Stimulated activated CD8-positive, alpha-beta memory T cell treated with anti-CD3 and anti-CD28 coated beads, Interleukin-7, amount 100 ng/mL, for 1 hour (primary cell): ENCODE measurements around the gene ATOSB.

ENCODE experiments used
- DNase-seq, 2 donors: peaks; one replicate each; pipeline ENCODE4 v3.0.0-alpha.2; 2020; ENCODE audit warnings: low read depth in 2 of 2

Gene ATOSB

DNA sequence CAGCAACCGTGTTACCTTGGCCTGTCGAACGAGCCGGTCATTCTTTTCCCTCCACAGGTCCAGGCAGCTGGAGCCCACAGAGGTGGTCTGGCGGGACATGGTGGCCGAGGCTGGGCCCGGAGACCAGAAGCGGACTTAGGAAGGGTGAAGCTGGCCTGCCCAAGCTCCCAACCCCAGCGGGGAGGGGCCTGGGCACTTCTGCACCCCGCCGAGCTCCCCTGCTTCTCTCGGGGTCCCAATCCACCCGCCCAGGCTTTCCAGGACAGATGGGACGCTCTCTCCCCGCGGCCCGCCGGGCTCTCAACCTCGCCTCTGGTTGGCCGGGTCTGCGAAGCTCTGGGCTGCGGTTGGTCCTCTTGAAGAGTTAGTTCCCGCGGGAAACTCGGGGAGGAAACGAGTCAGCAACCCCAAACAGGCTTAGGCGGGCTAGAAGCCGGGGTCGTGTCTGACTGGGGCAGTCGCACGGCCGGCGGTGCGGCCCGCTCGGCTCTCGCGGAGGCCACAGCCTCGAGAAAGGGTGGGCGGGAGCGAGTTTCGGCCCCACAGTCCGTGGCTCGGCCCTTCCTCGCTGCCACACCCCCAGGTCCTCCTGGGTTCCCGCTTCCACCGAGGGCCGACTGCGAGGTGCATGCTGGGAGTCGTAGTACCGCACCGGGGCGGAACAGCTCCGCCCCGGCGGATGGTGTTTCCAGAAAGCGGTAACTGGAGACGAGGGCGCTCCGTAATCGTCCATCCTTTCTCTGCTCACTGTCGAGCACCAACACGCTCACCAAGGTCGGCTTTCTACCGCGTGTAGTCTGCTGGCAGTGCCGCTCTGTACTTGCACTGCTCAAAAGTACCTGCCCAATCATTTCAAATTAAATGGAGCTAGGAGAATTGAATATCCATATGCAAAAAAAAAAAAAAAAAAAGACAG lies 36.0 kb downstream of the ATOSB start, which contains the start of gene FANCG:
FANCG (minus strand) TSS at position 517 of the 916 bp plus-strand sequence; CDS start at position 99, 418 bp downstream.
- DNase-seq: peak; percentile 63 to 65

DNA sequence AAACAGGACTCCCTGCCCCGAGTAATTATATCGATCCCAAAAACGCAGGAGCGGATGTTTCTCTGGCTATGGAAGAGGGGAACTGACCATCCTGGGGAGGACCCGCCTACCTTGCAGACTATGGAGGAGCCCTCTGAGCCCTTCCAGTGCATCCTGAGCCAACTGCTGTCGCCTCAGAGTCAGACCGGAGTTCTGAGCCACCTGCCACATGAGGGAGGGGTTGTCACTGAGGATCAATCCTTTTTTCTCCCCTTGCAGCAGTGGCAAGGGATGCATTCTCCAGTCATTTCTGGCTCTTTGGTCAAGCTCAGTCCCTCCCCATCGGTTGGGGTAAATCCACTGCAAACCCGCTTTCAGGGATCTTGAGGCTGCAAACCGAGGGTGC lies 36.6 kb downstream of the ATOSB start:
- DNase-seq: no peak

DNA sequence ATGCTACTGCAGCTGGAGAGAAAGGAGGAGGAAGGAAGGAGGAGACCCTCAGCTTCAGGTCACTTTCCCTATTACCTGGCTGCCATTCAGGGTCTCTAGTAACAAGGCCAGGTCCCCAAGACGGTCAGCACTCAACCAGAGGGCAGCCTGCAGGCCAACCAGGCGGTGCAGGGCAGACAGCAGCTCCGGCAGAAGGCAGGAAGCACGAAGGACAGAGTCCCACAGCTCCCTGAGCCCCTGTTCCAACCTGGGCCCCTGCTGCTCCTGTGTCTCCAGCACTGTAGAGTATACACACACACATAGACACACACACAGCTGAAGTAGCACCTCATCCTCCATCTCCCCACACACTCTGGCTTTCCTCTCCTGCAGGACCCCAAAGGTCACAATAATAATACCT lies 37.6 kb downstream of the ATOSB start:
- no peak for DNase-seq

DNA sequence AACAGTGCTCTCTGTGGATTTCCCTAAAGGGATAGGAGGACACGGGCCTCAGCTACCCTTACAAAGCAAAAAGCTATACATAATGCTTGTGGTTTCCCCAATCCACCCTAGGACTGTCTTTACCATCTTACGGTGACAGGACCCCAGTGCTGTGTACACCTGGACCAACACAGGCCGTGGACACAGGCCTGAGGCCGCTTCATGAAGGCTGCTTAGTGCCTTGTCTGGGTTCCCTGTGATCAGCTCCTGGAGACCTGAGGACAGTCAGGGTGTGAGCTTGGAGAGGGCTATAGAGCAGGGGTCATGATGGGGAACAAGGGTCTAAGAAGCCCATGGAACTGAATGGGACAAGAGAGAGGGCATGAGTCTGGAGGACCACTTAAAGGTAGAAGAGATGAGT lies 38.8 kb downstream of the ATOSB start:
- no peak for DNase-seq

DNA sequence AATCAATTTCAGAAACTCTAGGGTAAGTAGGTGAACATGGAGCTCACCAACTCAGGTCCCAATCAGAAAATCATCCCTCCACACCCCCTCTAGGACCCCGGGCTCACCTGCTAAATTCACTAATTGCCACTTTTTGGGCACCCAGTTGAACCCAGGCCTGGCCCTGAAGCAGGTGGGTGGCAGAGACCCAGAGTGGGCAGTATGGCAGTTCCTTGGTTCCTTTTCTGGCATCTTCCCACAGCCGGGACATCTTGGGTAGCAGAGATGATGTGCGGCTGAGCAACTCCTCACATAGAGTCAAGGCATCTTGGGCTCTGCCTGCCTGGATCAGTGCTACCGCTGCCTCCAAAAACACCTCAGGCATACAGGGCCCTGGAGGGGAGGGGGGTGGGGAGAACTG lies 40.3 kb downstream of the ATOSB start:
- DNase-seq: no peak

DNA sequence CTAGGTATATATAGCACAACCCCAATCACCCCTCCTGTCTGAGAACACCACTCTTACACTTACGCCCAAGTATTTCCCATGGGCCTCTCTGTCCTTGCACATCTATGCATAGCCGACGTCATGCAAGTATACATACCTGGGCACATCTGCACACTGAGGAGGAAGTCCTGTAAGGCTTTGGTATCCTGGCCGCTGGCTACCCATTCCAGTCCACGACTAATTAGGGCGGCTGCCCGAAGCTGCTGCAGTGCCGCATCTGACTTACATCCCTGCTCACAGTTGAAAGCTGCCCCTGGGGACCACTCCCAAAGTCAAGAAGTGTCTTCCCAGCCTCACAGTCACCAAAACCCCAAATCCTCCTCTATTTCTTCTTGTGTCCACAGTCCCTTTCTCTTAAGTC lies 40.9 kb downstream of the ATOSB start:
- DNase-seq: no peak

DNA sequence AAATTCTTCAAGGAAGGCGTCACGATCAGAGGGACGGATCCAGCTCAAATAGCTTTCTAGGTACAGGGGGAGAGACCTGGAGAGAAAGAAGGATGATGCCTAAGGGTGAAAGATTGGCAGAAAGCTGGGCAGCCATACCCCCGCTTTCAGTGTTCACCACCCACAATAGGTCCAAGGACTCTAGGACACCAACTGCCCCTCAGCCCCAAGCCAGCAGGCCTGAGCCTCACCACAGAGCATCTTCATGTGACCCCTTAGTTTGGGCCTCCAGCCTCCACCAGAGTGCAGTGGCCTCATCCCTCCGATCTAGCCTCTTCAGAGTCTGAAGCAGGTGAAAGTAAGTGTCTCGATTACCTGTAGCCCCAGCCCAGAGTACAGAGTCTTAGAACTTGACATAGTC lies 41.5 kb downstream of the ATOSB start:
- DNase-seq: no peak

DNA sequence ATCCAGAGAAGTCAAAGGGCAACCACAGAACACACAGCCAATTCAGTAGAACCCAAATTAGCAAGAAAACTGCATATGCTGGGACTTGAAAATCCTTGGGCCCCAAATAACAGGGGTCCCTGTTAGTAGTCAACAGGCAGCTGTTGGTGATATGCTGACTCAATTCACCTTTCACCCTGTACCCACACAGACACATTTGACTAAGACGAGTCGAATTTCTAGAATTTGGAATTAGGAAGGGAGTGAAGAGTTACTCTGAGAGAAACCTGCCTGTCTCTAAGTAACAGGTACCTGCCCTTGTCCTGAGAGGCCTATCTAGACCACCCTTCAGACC lies 42.4 kb downstream of the ATOSB start:
- DNase-seq: no peak

DNA sequence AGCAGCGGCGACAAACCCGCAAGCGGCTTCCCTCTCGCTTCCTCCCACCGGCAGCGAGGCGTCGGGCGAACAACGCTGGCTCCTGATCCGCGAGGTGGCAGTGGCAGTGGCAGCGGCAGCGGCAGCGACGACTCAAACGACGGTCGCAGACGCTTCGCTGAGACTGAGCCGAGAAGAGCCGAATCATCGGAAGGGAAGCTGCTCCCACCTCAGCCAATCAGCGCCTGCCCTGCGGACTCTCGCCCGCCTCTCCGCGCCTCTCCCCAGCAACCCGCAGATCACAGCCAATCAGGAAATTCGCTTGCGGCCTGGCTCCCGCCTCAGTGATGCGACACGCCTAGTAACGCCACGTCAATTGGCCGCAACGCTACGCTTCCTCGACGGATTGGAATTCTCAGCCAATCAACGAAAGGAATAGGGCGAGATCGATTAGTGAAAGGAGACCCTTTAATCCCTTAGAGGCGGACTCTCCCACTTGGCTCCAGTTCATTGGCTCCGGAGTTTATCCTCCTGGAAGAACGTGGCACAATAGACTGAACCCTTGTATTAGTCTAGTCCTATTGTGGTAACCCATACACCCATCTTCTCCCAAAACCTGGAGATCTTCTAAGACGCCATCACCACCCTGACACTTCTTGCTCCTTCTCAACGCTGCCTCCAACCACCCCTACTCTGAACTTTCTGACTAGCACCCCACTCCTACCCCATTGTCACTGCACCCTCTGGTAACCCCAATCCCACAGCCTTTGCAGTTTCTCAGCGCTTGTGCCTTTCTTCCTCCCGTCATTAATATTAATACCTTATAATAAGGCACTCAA lies 43.0 kb downstream of the ATOSB start, which contains the start of gene VCP:
VCP (minus strand) TSS at position 165 of the 818 bp plus-strand sequence. CDS start 272 bp downstream, outside the sequence.
- peak; percentile 91 to 93 for DNase-seq

DNA sequence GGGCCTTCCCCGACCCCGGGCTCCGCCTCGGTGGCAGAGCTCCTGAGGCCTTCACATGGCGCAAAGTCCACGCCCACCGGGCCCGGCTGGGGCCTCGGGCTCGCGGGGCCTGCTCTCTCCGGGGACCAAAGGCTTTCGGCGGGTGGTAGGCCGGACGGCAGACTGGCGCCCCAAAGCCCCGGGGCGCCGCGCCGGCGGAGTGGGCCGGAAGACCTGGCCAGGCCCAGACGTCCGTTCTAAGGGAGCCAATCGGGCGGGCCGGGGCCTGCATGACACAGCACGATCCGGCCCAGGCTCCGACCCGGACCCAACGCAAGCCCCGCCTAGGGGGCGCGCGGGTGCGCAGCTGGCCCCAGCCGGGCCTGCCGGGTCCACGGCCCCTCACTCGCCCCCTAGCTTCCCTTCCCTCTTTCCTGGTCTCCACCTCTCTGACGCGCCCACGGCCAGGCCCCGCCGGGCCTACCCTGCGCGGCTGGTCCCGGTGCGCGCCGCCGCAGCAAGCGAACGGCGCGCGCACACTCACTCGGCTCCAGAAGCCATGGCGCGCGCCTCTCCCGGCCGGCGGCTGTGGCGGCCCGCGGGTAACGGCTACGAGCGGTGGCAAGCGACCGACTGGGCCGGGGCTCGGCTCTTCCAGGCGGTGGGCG lies 43.7 kb downstream of the ATOSB start:
- peak; percentile 39 to 44 for DNase-seq

DNA sequence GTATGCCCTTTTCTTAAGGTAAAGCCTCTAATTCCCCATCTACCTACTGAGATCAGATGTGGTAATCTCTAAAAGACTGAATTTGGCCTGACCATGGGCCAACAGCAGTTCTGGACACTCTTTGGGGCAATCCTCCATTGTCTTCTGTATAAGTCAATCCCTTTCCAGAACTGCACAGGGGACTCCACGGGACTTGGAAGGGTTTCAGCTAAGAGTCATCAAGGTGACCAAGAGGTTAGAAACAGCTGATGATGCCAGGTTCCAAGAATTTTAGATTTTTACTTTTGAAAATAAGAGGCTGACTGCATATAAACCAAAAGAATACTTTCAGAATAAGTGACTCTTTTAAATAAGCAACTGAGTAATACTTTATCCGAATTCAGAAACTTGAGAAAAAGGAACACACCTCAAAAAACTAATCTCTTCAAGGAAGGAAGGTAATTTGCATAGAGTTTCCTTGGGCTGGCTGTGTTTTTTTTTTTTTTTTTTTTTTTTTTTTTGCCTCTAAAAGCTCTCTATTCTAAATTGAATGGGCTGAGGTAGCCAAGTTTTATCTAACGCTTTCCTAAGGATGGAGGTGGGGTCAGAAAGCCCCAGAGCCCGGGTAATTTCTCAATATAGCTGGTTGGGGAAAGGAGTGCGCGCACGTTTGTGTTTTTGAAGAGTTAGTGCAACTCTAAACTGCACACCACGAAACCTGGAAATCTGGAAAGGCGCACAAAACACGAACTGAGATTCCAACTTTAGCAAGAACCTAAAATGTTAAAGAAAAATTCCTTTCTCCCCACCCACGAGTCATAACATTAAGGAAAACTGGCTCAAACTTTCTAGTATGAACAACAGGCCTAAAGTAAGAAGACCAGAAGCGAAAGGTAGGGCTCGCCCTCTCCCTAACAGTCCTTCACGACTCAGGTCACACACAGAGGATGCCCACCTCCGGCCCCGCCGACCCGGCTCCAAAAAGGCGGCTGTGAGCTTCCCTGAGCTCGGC lies 44.5 kb downstream of the ATOSB start:
- DNase-seq: no peak

DNA sequence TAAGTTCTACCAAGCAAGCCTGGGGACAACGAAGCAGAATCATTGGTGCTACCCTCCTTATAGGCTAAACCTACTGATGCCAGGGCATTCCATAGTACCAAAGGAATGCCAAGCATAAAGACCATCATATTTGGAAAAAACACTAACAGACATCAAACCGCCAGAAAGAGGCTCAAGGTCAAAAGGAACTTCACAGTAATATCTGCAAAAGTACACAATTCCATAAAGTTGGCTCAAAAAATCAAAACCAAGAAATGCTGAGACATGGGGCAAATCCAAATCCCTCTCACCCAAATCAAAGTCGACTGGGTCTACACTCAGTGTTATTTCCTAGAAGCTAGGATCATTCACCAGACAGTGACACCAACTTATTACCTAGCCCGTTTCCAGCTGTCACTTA lies 46.6 kb downstream of the ATOSB start:
- DNase-seq: no peak

DNA sequence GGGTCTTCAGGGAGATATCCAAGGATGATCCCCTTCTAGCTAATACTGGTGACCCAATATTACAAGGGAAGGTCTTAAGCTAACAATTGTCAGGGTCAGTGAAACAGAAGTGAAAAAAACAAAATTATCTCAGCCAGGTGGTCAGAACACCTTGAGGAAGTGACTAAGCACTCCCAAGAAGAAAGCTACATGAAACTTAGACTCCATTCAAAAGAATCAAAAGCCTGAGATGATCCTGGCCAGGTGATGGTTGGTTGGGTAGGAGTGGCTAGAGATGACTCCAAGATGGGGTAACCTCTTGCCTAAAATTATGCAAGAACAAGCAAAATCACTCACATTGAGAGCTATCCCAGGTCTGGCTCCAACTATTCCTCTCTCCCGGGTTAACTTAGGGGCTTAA lies 48.6 kb downstream of the ATOSB start:
- DNase-seq: no peak

DNA sequence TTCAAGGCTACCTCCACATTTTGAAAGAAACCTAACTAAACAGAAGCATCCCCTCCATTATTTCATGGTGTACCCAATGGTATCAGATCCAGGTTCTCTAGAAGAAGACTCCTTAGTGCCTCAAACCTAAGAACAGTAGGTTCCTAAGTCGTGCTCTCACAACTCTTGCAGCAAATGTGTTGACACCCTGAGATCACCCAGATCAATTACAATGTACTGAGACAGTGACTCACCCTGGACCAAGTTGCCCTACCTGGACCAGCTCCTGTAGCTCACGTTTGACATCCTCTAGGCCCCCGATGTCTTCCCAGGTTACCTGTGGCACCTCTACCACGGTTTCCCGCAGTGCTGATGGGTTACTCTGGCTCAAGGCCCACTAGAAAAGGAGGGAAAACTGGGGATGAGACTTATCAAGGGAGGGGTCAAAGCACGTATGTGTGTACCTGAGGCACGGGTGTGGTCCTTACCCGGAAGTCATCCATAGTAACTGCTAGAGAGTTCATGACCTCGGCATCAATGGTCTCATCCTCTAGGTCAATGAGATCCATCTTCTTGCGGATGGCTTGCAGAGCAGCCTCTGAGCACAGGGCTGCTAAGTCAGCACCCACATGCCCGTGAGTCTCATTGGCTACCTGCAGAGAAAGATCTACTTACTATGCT lies 55.0 kb downstream of the ATOSB start:
- DNase-seq: no peak

DNA sequence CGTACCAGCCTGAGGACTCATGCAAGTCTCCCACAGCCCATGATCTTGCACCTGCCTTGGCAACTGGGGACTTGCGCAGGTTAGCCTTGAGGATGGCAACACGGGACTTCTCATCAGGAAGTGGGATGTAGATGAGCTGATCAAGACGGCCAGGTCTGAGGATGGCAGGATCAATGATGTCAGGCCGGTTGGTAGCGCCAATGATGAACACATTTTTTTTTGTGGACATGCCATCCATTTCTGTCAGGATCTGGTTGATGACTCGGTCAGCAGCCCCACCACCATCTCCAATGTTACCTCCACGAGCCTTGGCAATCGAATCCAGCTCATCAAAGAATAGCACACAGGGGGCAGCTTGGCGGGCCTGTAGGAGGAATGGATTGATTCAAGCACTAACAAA lies 56.2 kb downstream of the ATOSB start:
- DNase-seq: no peak

DNA sequence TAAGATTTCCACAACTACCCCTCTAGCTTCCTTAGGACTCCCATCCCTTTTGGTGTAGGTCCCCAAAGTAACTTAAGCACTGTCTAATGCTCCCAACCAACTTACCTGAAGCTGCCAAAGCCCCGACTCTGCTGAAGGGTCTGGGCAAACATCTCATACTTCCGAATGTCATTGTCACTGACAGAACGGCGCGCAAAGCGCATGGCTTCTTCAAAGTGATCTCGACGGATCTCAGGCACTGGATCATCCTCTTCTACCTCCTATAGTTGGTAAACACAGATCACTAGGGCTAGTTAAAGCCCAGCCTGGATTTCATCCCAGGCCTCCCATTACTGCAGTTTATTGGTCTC lies 58.4 kb downstream of the ATOSB start:
- no peak for DNase-seq

DNA sequence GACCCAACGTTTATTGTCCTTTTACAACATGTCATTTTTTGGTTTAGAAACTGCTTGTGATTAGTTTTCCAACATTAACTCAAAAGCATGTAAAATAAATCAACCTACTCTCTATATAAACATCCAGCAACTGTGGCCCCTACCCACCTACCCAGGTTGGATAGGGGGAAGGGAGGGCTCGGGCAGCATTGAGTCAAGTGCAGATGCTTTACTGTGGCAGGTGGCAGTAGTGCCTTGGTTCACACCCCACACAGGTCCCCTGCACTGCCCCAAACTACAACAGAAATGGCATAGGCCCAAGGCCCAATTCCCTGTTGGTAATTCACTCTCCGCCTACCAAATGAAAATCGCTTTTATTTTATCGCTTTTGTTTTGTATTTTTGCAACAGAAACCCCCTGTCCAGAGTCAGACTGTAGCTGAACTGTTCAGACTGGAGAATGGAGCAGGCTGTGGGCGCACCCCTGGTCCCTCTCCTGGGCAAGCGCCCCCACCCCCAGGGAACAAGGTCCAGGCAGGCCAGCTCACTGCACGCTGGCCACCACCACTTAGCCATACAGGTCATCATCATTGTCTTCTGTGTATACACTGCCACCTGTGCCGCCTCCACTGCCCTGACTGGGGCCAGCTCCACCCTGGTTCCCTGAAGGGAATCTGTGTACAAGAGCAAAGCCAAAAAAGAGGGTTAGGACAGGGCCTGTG lies 58.9 kb downstream of the ATOSB start:
- no peak for DNase-seq

DNA sequence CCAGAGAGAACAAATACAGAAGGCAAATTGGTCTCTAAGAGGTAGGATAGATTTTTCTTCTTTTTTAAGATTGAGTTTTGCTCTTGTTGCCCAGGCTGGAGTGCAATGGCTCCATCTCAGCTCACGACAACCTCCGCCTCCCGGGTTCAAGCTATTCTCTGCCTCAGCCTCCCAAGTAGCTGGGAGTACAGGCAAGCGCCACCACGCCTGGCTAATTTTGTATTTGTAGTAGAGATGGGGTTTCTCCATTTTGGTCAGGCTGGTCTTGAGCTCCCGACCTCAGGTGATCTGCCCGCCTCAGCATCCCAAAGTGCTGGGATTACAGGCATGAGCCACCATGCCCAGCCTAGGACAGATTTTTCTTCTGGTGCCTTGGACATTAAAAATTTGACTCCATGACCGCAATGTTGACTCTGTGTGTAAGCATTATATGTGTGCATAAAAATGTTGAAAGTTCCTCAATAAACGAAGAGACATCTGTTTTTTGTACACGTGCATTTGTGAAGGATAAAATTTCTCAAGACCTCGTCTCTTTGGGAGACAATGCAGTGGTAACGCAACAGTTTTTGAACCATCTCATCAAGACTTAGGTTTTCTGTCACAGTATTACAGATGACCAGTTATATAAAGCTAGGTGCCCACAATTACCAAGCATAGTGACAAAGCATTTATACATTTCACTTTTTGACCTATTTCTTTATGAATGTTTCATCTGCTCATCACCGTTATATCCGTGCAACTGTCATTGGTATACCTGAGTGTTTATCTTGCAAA lies 60.6 kb downstream of the ATOSB start:
- DNase-seq: no peak

DNA sequence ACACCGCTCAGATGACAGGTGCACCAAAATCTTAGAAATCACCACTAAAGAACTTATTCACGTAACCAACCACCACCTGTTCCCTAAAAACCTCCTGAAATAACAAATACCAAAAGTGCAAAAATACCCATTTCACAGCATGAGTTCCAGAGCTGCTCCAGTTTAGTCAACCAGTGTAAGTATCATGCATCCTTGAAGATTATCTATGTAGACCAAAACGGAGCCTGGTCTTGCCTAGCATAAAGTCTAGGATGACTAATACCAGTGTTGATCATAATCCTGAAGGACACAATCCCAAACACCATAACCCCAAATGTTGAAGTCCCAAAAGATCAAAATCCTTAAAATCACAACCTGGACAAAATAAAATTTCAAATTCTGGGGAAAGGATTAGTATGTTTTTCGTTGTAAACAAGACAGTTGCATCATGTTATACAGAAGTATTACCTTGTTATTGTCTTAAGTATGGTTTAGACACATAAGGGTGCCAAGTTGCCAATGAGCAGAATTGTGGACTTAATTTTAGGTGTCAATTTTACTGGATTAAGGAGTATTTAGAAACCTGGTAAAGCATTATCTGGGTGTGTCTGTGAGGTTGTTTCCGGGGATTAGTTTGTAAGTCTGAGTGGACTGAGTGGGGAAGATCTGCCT lies 61.4 kb downstream of the ATOSB start:
- DNase-seq: no peak
